GM23338 (cell line): ENCODE measurements around the gene HTT. TPM values are rescaled to one million over a fixed set of nuclear protein-coding genes. Genes with fewer than 3 reads are reported as not detected.

Source experiments
- ATAC-seq: fragments of 200-7000 bp; cut with Tn5 transposase; 3 replicates; pipeline ENCODE4 v1.9.1; 2020
- DNase-seq: peaks from one replicate; pipeline ENCODE4 v3.0.0-alpha.2; 2015; ENCODE audit warnings: low spot score
- H2AFZ ChIP-seq: fragments of 200-600 bp; sonication (generic); 2 replicates; pipeline ENCODE4 v1.8.0; 2016; ENCODE audit warnings: antibody characterized with exemption, mild to moderate bottlenecking, moderate library complexity
- H3F3A ChIP-seq: fragments of 200-600 bp; sonication (generic); replicated peaks from 2 replicates; pipeline ENCODE4 v1.8.0; 2017; ENCODE audit warnings: antibody characterized with exemption, mixed run types, low read depth
- H3K27ac ChIP-seq: fragments of 200-600 bp; sonication (generic); 2 replicates; pipeline ENCODE4 v1.6.1; 2016; ENCODE audit warnings: low read depth
- H3K27me3 ChIP-seq: fragments of 200-600 bp; sonication (generic); 2 replicates; pipeline ENCODE4 v1.8.0; 2016; ENCODE audit warnings: mild to moderate bottlenecking, mixed run types, moderate library complexity; ENCODE audit not compliant: insufficient read depth
- H3K36me3 ChIP-seq: fragments of 200-600 bp; sonication (generic); 2 replicates; pipeline ENCODE4 v1.8.0; 2016; ENCODE audit warnings: mild to moderate bottlenecking; ENCODE audit not compliant: insufficient read depth
- H3K4me1 ChIP-seq: fragments of 200-600 bp; sonication (generic); 2 replicates; pipeline ENCODE4 v1.8.0; 2016; ENCODE audit warnings: mild to moderate bottlenecking, moderate library complexity; ENCODE audit not compliant: insufficient read depth
- H3K4me2 ChIP-seq: fragments of 200-600 bp; sonication (generic); 2 replicates; pipeline ENCODE4 v1.7.1; 2017; ENCODE audit warnings: mixed run types
- H3K4me3 ChIP-seq: fragments of 200-600 bp; sonication (generic); 2 replicates; pipeline ENCODE4 v1.6.1; 2016; ENCODE audit warnings: mixed run types
- H3K79me2 ChIP-seq: fragments of 200-600 bp; sonication (generic); replicated peaks from 2 replicates; pipeline ENCODE4 v1.8.0; 2017; ENCODE audit warnings: mild to moderate bottlenecking; ENCODE audit not compliant: insufficient read depth
- H3K9me2 ChIP-seq: fragments of 200-600 bp; sonication (generic); 2 replicates; pipeline ENCODE4 v1.8.0; 2017; ENCODE audit not compliant: insufficient read depth
- H4K20me1 ChIP-seq: fragments of 200-600 bp; sonication (generic); replicated peaks from 2 replicates; pipeline ENCODE4 v1.8.0; 2017; ENCODE audit warnings: mild to moderate bottlenecking; ENCODE audit not compliant: insufficient read depth
- H3K27ac Mint-ChIP-seq: 2 replicates; pipeline ENCODE4 v1.8.0; 2020; ENCODE audit warnings: inconsistent platforms, mild to moderate bottlenecking, moderate library complexity, mixed read lengths
- H3K27me3 Mint-ChIP-seq: 3 replicates; pipeline ENCODE4 v1.8.0; 2022; ENCODE audit warnings: low read depth, mild to moderate bottlenecking, moderate library complexity, mixed read lengths, inconsistent platforms; ENCODE audit not compliant: insufficient read depth, poor library complexity
- H3K36me3 Mint-ChIP-seq: 3 replicates; pipeline ENCODE4 v1.8.0; 2021; ENCODE audit warnings: low read depth, mild to moderate bottlenecking, inconsistent platforms, moderate library complexity, mixed read lengths
- H3K4me1 Mint-ChIP-seq: 3 replicates; pipeline ENCODE4 v1.8.0; 2020; ENCODE audit warnings: mild to moderate bottlenecking, inconsistent platforms, mixed read lengths
- H3K4me3 Mint-ChIP-seq: 3 replicates; pipeline ENCODE4 v1.8.0; 2021; ENCODE audit warnings: moderate library complexity, mild to moderate bottlenecking, inconsistent platforms, mixed read lengths
- H3K9me3 Mint-ChIP-seq: 3 replicates; pipeline ENCODE4 v1.8.0; 2020; ENCODE audit warnings: moderate library complexity, mild to moderate bottlenecking, inconsistent platforms, mixed read lengths
- CREB1 ChIP-seq: fragments of 250-450 bp; sonication (Bioruptor Pico); IDR thresholded peaks from 2 replicates; pipeline ENCODE4 v1.5.0; 2020; ENCODE audit warnings: low read depth, mild to moderate bottlenecking, moderate library complexity
- CTCF ChIP-seq, 2 experiments: fragments of 200-600 bp in 1 of 2; sonication (generic) in 1 of 2; conservative IDR thresholded peaks; 2 replicates each; pipeline versions ENCODE4 v1.5.1 to v1.6.1; 2016 to 2017; ENCODE audit warnings: antibody characterized with exemption in 2 of 2, low read depth in 2 of 2, mild to moderate bottlenecking in 2 of 2, moderate library complexity in 1 of 2
- EZH2 ChIP-seq: fragments of 200-600 bp; sonication (generic); IDR thresholded peaks from one replicate; pipeline ENCODE4 v1.8.0; 2017; ENCODE audit warnings: antibody characterized with exemption, mild to moderate bottlenecking, low read depth; ENCODE audit not compliant: unreplicated experiment
- EZH2phosphoT487 ChIP-seq: fragments of 200-600 bp; sonication (generic); IDR thresholded peaks from one replicate; pipeline ENCODE4 v1.8.1; 2018; ENCODE audit warnings: antibody characterized with exemption; ENCODE audit not compliant: unreplicated experiment
- JUNB ChIP-seq: IDR thresholded peaks from one replicate; pipeline ENCODE4 v1.6.1; 2016; ENCODE audit warnings: antibody characterized with exemption; ENCODE audit not compliant: unreplicated experiment
- NANOG ChIP-seq: IDR thresholded peaks from 2 replicates; pipeline ENCODE4 v1.6.1; 2016; ENCODE audit warnings: antibody characterized with exemption, borderline replicate concordance
- POLR2AphosphoS5 ChIP-seq: IDR thresholded peaks from 2 replicates; pipeline ENCODE4 v1.6.1; 2016; ENCODE audit warnings: antibody characterized with exemption, low read depth
- STAT1 ChIP-seq: IDR thresholded peaks from one replicate; pipeline ENCODE4 v1.6.1; 2016; ENCODE audit warnings: antibody characterized with exemption; ENCODE audit not compliant: unreplicated experiment
- ZNF114 ChIP-seq: fragments of 250-450 bp; sonication (Bioruptor Pico); IDR thresholded peaks from 2 replicates; pipeline ENCODE4 v1.5.0; 2020; ENCODE audit warnings: mild to moderate bottlenecking, moderate library complexity
- ZNF331 ChIP-seq: fragments of 250-450 bp; sonication (Bioruptor Pico); IDR thresholded peaks from 2 replicates; pipeline ENCODE4 v1.5.0; 2020; ENCODE audit warnings: low read depth, mild to moderate bottlenecking, moderate library complexity
- ZNF462 ChIP-seq: fragments of 250-450 bp; sonication (Bioruptor Pico); IDR thresholded peaks from 2 replicates; pipeline ENCODE4 v1.5.0; 2020; ENCODE audit warnings: mild to moderate bottlenecking, moderate library complexity
- polyA plus RNA-seq: library from polyadenylated mRNA; unstranded; fragments of >200 nt; fragmentation: Nextera tagmentation; extraction: Ambion mirVana; gene quantifications from 2 replicates; pipeline ENCODE4 v1.2.1, GENCODE V29; 2016
- total RNA-seq: library from RNA; depleted of rRNA; stranded (reverse); fragments of >200 nt; shearing (Covaris generic); gene quantifications from 2 replicates; pipeline ENCODE4 v1.2.3, GENCODE V29; 2014
- TF ChIP-seq, protein P1 (sequence below): IDR thresholded peaks from one replicate; pipeline ENCODE4 v1.6.1; 2018; ENCODE audit warnings: antibody characterized with exemption; ENCODE audit not compliant: unreplicated experiment
- TF ChIP-seq, protein P2 (sequence below): IDR thresholded peaks from 2 replicates; pipeline ENCODE4 v1.6.1; 2016; ENCODE audit warnings: antibody characterized with exemption

HTT gene
- total and polyA plus RNA-seq, 2 experiments from 2014 or later = 26.6 to 67.7 TPM

DNA sequence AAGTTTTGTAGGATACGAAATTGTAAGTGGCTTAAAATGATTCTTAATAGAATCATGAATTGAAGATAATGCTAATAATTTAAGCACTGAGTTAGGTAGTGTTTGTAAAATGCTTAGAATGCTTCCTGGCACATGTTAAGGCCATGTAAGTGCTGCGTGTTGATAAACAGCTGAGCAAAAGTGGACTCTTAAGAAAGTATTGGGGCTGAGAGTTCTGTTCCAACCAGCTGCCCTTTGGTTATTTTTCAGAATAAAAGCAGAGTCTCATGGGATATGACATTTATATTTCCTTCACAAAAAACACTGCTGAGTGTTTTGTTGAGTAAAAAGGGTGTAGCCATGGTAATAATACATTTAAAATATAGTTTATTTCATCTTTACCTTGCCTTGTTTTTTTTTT is 42.5 kb downstream of the HTT start:
- TF ChIP-seq ZNF114 (CRISPR knock-in tag) (no peak), JUNB (no peak), CREB1 (CRISPR knock-in tag) (no peak), EZH2phosphoT487 (no peak), ZNF331 (CRISPR knock-in tag) (no peak), STAT1 (no peak), NANOG (no peak), EZH2 (no peak), ZNF462 (CRISPR knock-in tag) (no peak), POLR2AphosphoS5 (no peak), CTCF (conservative IDR thresholded peaks at IDR 0.05; ENCODE audit: low read depth in 2 of 2) (no peak)
- TF ChIP-seq, protein P1, sequence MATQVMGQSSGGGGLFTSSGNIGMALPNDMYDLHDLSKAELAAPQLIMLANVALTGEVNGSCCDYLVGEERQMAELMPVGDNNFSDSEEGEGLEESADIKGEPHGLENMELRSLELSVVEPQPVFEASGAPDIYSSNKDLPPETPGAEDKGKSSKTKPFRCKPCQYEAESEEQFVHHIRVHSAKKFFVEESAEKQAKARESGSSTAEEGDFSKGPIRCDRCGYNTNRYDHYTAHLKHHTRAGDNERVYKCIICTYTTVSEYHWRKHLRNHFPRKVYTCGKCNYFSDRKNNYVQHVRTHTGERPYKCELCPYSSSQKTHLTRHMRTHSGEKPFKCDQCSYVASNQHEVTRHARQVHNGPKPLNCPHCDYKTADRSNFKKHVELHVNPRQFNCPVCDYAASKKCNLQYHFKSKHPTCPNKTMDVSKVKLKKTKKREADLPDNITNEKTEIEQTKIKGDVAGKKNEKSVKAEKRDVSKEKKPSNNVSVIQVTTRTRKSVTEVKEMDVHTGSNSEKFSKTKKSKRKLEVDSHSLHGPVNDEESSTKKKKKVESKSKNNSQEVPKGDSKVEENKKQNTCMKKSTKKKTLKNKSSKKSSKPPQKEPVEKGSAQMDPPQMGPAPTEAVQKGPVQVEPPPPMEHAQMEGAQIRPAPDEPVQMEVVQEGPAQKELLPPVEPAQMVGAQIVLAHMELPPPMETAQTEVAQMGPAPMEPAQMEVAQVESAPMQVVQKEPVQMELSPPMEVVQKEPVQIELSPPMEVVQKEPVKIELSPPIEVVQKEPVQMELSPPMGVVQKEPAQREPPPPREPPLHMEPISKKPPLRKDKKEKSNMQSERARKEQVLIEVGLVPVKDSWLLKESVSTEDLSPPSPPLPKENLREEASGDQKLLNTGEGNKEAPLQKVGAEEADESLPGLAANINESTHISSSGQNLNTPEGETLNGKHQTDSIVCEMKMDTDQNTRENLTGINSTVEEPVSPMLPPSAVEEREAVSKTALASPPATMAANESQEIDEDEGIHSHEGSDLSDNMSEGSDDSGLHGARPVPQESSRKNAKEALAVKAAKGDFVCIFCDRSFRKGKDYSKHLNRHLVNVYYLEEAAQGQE = no peak
- TF ChIP-seq, protein P2, sequence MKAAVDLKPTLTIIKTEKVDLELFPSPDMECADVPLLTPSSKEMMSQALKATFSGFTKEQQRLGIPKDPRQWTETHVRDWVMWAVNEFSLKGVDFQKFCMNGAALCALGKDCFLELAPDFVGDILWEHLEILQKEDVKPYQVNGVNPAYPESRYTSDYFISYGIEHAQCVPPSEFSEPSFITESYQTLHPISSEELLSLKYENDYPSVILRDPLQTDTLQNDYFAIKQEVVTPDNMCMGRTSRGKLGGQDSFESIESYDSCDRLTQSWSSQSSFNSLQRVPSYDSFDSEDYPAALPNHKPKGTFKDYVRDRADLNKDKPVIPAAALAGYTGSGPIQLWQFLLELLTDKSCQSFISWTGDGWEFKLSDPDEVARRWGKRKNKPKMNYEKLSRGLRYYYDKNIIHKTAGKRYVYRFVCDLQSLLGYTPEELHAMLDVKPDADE = no peak
- peaks cover 55% of the 10 kb centered on the region for H3K36me3 ChIP-seq
- H4K20me1 ChIP-seq = peaks cover 3% of the 10 kb centered on the region; the same call in 1 of the 2 replicates

More for the DNA sequence above, 42.5 kb downstream of the HTT start:
- H3K27me3 Mint-ChIP-seq = peaks cover 3% of the 10 kb centered on the region
- Histone ChIP-seq H3K4me1 (no peaks in the 10 kb centered on the region), H3K4me3 (no peak overlapping the region), H3K27ac (no peak overlapping the region), H2AFZ (no peak overlapping the region), H3K27me3 (no peaks in the 10 kb centered on the region), H3K79me2 (peaks cover 19% of the 10 kb centered on the region), H3K9me2 (no peaks in the 10 kb centered on the region), H3K4me2 (no peak overlapping the region), H3F3A (no peaks in the 10 kb centered on the region)
- H3K27ac Mint-ChIP-seq = no peak overlapping the region
- H3K4me1 Mint-ChIP-seq = no peaks in the 10 kb centered on the region; the same call in 2 of the 3 replicates
- peaks cover 5% of the 10 kb centered on the region; the same call in 1 of the 3 replicates for H3K9me3 Mint-ChIP-seq
- peaks cover 90% of the 10 kb centered on the region for H3K36me3 Mint-ChIP-seq
- ATAC-seq (no peak), DNase-seq (no peak)
- H3K4me3 Mint-ChIP-seq = no peak overlapping the region
